HG02678 (cell line): ENCODE data around the gene SCD5.

Experiments
- ATAC-seq: cut with Tn5 transposase; IDR thresholded peaks from one replicate; pipeline ENCODE4 v1.9.1; 2021; ENCODE audit warnings: mild to moderate bottlenecking, moderate library complexity; ENCODE audit not compliant: unreplicated experiment

The SCD5 gene

GRCh38 chr4:82739287-82740190 lies 59.1 kb downstream of the SCD5 start:
- peak; percentile 100 for ATAC-seq

GRCh38 chr4:82737354-82737753 lies 61.2 kb downstream of the SCD5 start:
- ATAC-seq = no peak

GRCh38 chr4:82733636-82734035 lies 65.0 kb downstream of the SCD5 start:
- no peak for ATAC-seq

- ATAC-seq = no peak
Observed at GRCh38 chr4:82728301-82728700, 70.3 kb downstream of the SCD5 start.

GRCh38 chr4:82726596-82726995 lies 72.0 kb downstream of the SCD5 start:
- ATAC-seq = no peak

GRCh38 chr4:82721819-82722423 lies 76.7 kb downstream of the SCD5 start:
- peak; percentile 69 for ATAC-seq

- ATAC-seq = no peak
Observed at GRCh38 chr4:82718162-82718940, 80.2 kb downstream of the SCD5 start.

- no peak for ATAC-seq
Observed at GRCh38 chr4:82715731-82716617, 82.6 kb downstream of the SCD5 start.

- no peak for ATAC-seq
Observed at GRCh38 chr4:82713856-82714255, 84.7 kb downstream of the SCD5 start.

GRCh38 chr4:82712561-82712960 lies 86.0 kb downstream of the SCD5 start:
- no peak for ATAC-seq

GRCh38 chr4:82711158-82711785 lies 87.3 kb downstream of the SCD5 start:
- ATAC-seq = no peak

- no peak for ATAC-seq
Observed at GRCh38 chr4:82710197-82710929, 88.2 kb downstream of the SCD5 start.

- ATAC-seq = no peak
Observed at GRCh38 chr4:82708982-82709381, 89.6 kb downstream of the SCD5 start.

- no peak for ATAC-seq
Observed at GRCh38 chr4:82706349-82707000, 92.1 kb downstream of the SCD5 start.

- no peak for ATAC-seq
Observed at GRCh38 chr4:82705928-82706300, 92.7 kb downstream of the SCD5 start.

- no peak for ATAC-seq
Observed at GRCh38 chr4:82705169-82705927, 93.2 kb downstream of the SCD5 start.

- no peak for ATAC-seq
Observed at GRCh38 chr4:82704156-82704555, 94.4 kb downstream of the SCD5 start.

- no peak for ATAC-seq
Observed at GRCh38 chr4:82698412-82698811, 100.2 kb downstream of the SCD5 start.
